ENCODE measurements around the gene KCNIP1. TPM values are rescaled to one million over a fixed set of nuclear protein-coding genes. Genes with fewer than 3 reads are reported as not detected.
A peak's percentile ranks its signal among the peaks of the same experiment; 100 is the strongest.
"Not testable (repeated sequence)": the region's sequence is repeated elsewhere in the genome, so short reads cannot be mapped to it uniquely, and the experiment has no call there.

The KCNIP1 gene
- total and polyA plus RNA-seq, 4 donors: 31.2 to 165 (median 111) TPM

- DNase-seq (ENCODE audit: low read depth in 4 of 6, low spot score in 6 of 6): no peak
- H3K4me1 ChIP-seq (ENCODE audit: control insufficient read depth, insufficient read depth, low read length): peaks cover 6% of the 10 kb centered on the region
- WGBS (ENCODE audit: insufficient coverage): 47% methylated on average over 3 of the region's 4 CpGs
- H3K27me3 ChIP-seq (ENCODE audit: control insufficient read depth, insufficient read depth, low read length): no peaks in the 10 kb centered on the region
- no peaks in the 10 kb centered on the region for H3K9me3 ChIP-seq (ENCODE audit: control insufficient read depth, insufficient read depth, low read length)
- H3K27ac ChIP-seq (ENCODE audit: low read depth, low read length): no peak overlapping the region
- no peaks in the 10 kb centered on the region for H3K36me3 ChIP-seq (ENCODE audit: control insufficient read depth, insufficient read depth, low read length)
- no peak overlapping the region for H3K4me3 ChIP-seq (ENCODE audit: low read depth, low read length)
Measured at GRCh38 chr5:170757182-170757601, 253.4 kb downstream of the KCNIP1 start.

GRCh38 chr5:170757669-170758068 lies 253.8 kb downstream of the KCNIP1 start:
- DNase-seq (ENCODE audit: low read depth in 4 of 6, low spot score in 6 of 6): no peak
- Histone ChIP-seq H3K4me3 (ENCODE audit: low read depth, low read length) (no peak overlapping the region), H3K27me3 (ENCODE audit: control insufficient read depth, insufficient read depth, low read length) (no peaks in the 10 kb centered on the region), H3K36me3 (ENCODE audit: control insufficient read depth, insufficient read depth, low read length) (no peaks in the 10 kb centered on the region), H3K27ac (ENCODE audit: low read depth, low read length) (no peak overlapping the region), H3K4me1 (ENCODE audit: control insufficient read depth, insufficient read depth, low read length) (peaks cover 1% of the 10 kb centered on the region), H3K9me3 (ENCODE audit: control insufficient read depth, insufficient read depth, low read length) (no peaks in the 10 kb centered on the region)
- no CpG with 5 or more reads among the region's 2 CpGs for WGBS (ENCODE audit: insufficient coverage)

GRCh38 chr5:170758481-170758880 lies 254.7 kb downstream of the KCNIP1 start:
- no peaks in the 10 kb centered on the region for H3K36me3 ChIP-seq (ENCODE audit: control insufficient read depth, insufficient read depth, low read length)
- H3K27me3 ChIP-seq (ENCODE audit: control insufficient read depth, insufficient read depth, low read length): no peaks in the 10 kb centered on the region
- WGBS (ENCODE audit: insufficient coverage): no CpG with 5 or more reads among the region's 3 CpGs
- H3K4me1 ChIP-seq (ENCODE audit: control insufficient read depth, insufficient read depth, low read length): no peaks in the 10 kb centered on the region
- no peak for DNase-seq (ENCODE audit: low read depth in 4 of 6, low spot score in 6 of 6)
- H3K27ac ChIP-seq (ENCODE audit: low read depth, low read length): no peak overlapping the region
- H3K9me3 ChIP-seq (ENCODE audit: control insufficient read depth, insufficient read depth, low read length): no peaks in the 10 kb centered on the region
- no peak overlapping the region for H3K4me3 ChIP-seq (ENCODE audit: low read depth, low read length)

GRCh38 chr5:170760113-170760512 lies 256.3 kb downstream of the KCNIP1 start:
- H3K4me1 ChIP-seq (ENCODE audit: control insufficient read depth, insufficient read depth, low read length): no peaks in the 10 kb centered on the region
- H3K9me3 ChIP-seq (ENCODE audit: control insufficient read depth, insufficient read depth, low read length): no peaks in the 10 kb centered on the region
- DNase-seq (ENCODE audit: low read depth in 4 of 6, low spot score in 6 of 6): no peak
- WGBS (ENCODE audit: insufficient coverage): 73% methylated on average over 9 of the region's 9 CpGs
- no peak overlapping the region for H3K4me3 ChIP-seq (ENCODE audit: low read depth, low read length)
- no peak overlapping the region for H3K27ac ChIP-seq (ENCODE audit: low read depth, low read length)
- H3K36me3 ChIP-seq (ENCODE audit: control insufficient read depth, insufficient read depth, low read length): no peaks in the 10 kb centered on the region
- H3K27me3 ChIP-seq (ENCODE audit: control insufficient read depth, insufficient read depth, low read length): no peaks in the 10 kb centered on the region

GRCh38 chr5:170761048-170761707 lies 257.4 kb downstream of the KCNIP1 start:
- 83% methylated on average over 5 of the region's 7 CpGs for WGBS (ENCODE audit: insufficient coverage)
- no peak overlapping the region for H3K4me3 ChIP-seq (ENCODE audit: low read depth, low read length)
- no peaks in the 10 kb centered on the region for H3K27me3 ChIP-seq (ENCODE audit: control insufficient read depth, insufficient read depth, low read length)
- H3K27ac ChIP-seq (ENCODE audit: low read depth, low read length): no peak overlapping the region
- no peaks in the 10 kb centered on the region for H3K4me1 ChIP-seq (ENCODE audit: control insufficient read depth, insufficient read depth, low read length)
- no peaks in the 10 kb centered on the region for H3K36me3 ChIP-seq (ENCODE audit: control insufficient read depth, insufficient read depth, low read length)
- no peaks in the 10 kb centered on the region for H3K9me3 ChIP-seq (ENCODE audit: control insufficient read depth, insufficient read depth, low read length)
- DNase-seq (ENCODE audit: low read depth in 4 of 6, low spot score in 6 of 6): no peak

- H3K4me3 ChIP-seq (ENCODE audit: low read depth, low read length): no peak overlapping the region
- H3K36me3 ChIP-seq (ENCODE audit: control insufficient read depth, insufficient read depth, low read length): no peaks in the 10 kb centered on the region
- no peaks in the 10 kb centered on the region for H3K4me1 ChIP-seq (ENCODE audit: control insufficient read depth, insufficient read depth, low read length)
- no peaks in the 10 kb centered on the region for H3K9me3 ChIP-seq (ENCODE audit: control insufficient read depth, insufficient read depth, low read length)
- no peak for DNase-seq (ENCODE audit: low read depth in 4 of 6, low spot score in 6 of 6)
- no CpG with 5 or more reads among the region's 6 CpGs for WGBS (ENCODE audit: insufficient coverage)
- H3K27me3 ChIP-seq (ENCODE audit: control insufficient read depth, insufficient read depth, low read length): no peaks in the 10 kb centered on the region
- no peak overlapping the region for H3K27ac ChIP-seq (ENCODE audit: low read depth, low read length)
Measured at GRCh38 chr5:170761708-170762066, 257.9 kb downstream of the KCNIP1 start.

GRCh38 chr5:170762298-170762697 lies 258.5 kb downstream of the KCNIP1 start:
- not testable (repeated sequence) for H3K27ac ChIP-seq (ENCODE audit: low read depth, low read length); H3K4me1 ChIP-seq (ENCODE audit: control insufficient read depth, insufficient read depth, low read length); DNase-seq (ENCODE audit: low read depth in 4 of 6, low spot score in 6 of 6); H3K4me3 ChIP-seq (ENCODE audit: low read depth, low read length); H3K27me3 ChIP-seq (ENCODE audit: control insufficient read depth, insufficient read depth, low read length); H3K9me3 ChIP-seq (ENCODE audit: control insufficient read depth, insufficient read depth, low read length); H3K36me3 ChIP-seq (ENCODE audit: control insufficient read depth, insufficient read depth, low read length)
- no CpG with 5 or more reads among the region's 9 CpGs for WGBS (ENCODE audit: insufficient coverage)

GRCh38 chr5:170765868-170766267 lies 262.0 kb downstream of the KCNIP1 start:
- not testable (repeated sequence) for H3K4me3 ChIP-seq (ENCODE audit: low read depth, low read length); H3K27me3 ChIP-seq (ENCODE audit: control insufficient read depth, insufficient read depth, low read length)
- WGBS (ENCODE audit: insufficient coverage): 82% methylated on average over 9 of the region's 9 CpGs

GRCh38 chr5:170769246-170769645 lies 265.4 kb downstream of the KCNIP1 start:
- Histone ChIP-seq H3K27me3 (ENCODE audit: control insufficient read depth, insufficient read depth, low read length) (no peaks in the 10 kb centered on the region), H3K4me3 (ENCODE audit: low read depth, low read length) (no peak overlapping the region), H3K36me3 (ENCODE audit: control insufficient read depth, insufficient read depth, low read length) (no peaks in the 10 kb centered on the region), H3K27ac (ENCODE audit: low read depth, low read length) (no peak overlapping the region), H3K9me3 (ENCODE audit: control insufficient read depth, insufficient read depth, low read length) (no peaks in the 10 kb centered on the region), H3K4me1 (ENCODE audit: control insufficient read depth, insufficient read depth, low read length) (peaks cover 2% of the 10 kb centered on the region)
- peak in 2 of 6 donors; percentile 81 to 86 for DNase-seq (ENCODE audit: low read depth in 4 of 6, low spot score in 6 of 6)
- 43% methylated on average over 1 of the region's 6 CpGs for WGBS (ENCODE audit: insufficient coverage)

More at GRCh38 chr5:170765868-170766267, 262.0 kb downstream of the KCNIP1 start:
- not testable (repeated sequence) for H3K27ac ChIP-seq (ENCODE audit: low read depth, low read length); DNase-seq (ENCODE audit: low read depth in 4 of 6, low spot score in 6 of 6); H3K4me1 ChIP-seq (ENCODE audit: control insufficient read depth, insufficient read depth, low read length); H3K36me3 ChIP-seq (ENCODE audit: control insufficient read depth, insufficient read depth, low read length); H3K9me3 ChIP-seq (ENCODE audit: control insufficient read depth, insufficient read depth, low read length)

- Histone ChIP-seq H3K27me3 (ENCODE audit: control insufficient read depth, insufficient read depth, low read length) (no peaks in the 10 kb centered on the region), H3K27ac (ENCODE audit: low read depth, low read length) (no peak overlapping the region), H3K4me1 (ENCODE audit: control insufficient read depth, insufficient read depth, low read length) (peaks cover 2% of the 10 kb centered on the region), H3K4me3 (ENCODE audit: low read depth, low read length) (no peak overlapping the region), H3K36me3 (ENCODE audit: control insufficient read depth, insufficient read depth, low read length) (no peaks in the 10 kb centered on the region), H3K9me3 (ENCODE audit: control insufficient read depth, insufficient read depth, low read length) (no peaks in the 10 kb centered on the region)
- DNase-seq (ENCODE audit: low read depth in 4 of 6, low spot score in 6 of 6): no peak
- WGBS (ENCODE audit: insufficient coverage): 72% methylated on average over 2 of the region's 5 CpGs
Measured at GRCh38 chr5:170769898-170770416, 266.1 kb downstream of the KCNIP1 start.
